Testis (tissue), 2 donors: ENCODE data around the gene ARHGAP26.

ENCODE experiments used
- POLR2A ChIP-seq: fragments of 450-650 bp; IDR thresholded peaks from one replicate; pipeline ENCODE4 v1.6.1; 2017; ENCODE audit warnings: antibody characterized with exemption, mild to moderate bottlenecking, moderate library complexity
- TF ChIP-seq, protein P1 (sequence below), 3 experiments: fragments of 450-650 bp in 2 of 3; fragments of 200-600 bp in 1 of 3; sonication (generic) in 1 of 3; IDR thresholded peaks; one replicate each; pipeline ENCODE4 v1.5.1; 2016 to 2019; ENCODE audit warnings: antibody characterized with exemption in 3 of 3, mild to moderate bottlenecking in 2 of 3, moderate library complexity in 1 of 3

DNA sequence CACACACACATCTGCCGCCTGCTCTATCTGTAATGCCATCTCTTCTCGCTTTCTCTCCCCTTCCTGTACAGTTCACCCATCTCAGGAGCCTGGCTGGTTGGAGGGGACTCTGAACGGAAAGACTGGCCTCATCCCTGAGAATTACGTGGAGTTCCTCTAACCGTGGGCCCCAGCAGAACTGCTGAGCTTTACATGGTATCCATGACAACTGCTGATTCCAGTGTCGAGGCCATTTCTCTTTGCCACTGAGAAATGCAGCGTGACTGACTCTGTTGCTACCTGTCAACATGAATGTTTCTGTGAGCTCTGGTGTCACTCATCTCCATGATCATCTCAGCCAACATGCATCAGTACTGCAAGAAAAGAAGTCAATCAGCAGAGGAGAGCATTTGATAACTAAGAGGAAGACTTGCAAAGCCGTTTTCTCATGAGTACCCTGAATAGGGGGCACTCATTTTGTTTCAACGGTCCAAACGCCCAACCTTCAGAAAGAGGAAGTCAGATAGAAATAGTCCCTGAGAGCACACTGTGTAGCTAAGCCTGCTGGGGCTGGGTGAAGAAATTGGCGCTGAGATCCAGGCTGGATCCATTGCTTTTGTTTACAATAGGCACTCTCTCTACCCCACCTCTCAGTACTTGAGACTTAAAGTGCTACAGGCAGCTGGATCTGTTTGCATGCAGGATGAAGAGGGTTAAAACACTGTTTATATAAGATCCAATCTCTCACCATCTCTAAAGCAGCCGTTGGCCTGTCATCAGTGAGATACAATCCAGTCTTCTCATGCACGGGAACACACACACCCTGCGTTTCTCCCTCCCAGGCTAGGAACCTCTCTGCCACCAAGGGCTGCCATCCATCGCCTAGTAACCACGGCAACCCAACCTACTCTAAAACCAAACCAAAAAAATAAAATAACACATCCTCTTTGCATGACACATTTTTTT, 452.4 kb downstream of the ARHGAP26 start:
- TF ChIP-seq, protein P1, sequence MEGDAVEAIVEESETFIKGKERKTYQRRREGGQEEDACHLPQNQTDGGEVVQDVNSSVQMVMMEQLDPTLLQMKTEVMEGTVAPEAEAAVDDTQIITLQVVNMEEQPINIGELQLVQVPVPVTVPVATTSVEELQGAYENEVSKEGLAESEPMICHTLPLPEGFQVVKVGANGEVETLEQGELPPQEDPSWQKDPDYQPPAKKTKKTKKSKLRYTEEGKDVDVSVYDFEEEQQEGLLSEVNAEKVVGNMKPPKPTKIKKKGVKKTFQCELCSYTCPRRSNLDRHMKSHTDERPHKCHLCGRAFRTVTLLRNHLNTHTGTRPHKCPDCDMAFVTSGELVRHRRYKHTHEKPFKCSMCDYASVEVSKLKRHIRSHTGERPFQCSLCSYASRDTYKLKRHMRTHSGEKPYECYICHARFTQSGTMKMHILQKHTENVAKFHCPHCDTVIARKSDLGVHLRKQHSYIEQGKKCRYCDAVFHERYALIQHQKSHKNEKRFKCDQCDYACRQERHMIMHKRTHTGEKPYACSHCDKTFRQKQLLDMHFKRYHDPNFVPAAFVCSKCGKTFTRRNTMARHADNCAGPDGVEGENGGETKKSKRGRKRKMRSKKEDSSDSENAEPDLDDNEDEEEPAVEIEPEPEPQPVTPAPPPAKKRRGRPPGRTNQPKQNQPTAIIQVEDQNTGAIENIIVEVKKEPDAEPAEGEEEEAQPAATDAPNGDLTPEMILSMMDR (IDR thresholded peaks at IDR 0.05): no peak
- no peak for TF ChIP-seq POLR2A
